Spleen (tissue), 7 donors: ENCODE data around the gene RIPOR2.

ENCODE experiments used
- CTCF ChIP-seq, 11 experiments: fragments of 200-600 bp in 7 of 11; fragments of 450-650 bp in 4 of 11; sonication (generic) in 4 of 11; IDR thresholded peaks in 8 of 11; conservative IDR thresholded peaks in 3 of 11; 1 replicate in 7 of 11; 2 replicates in 4 of 11; pipeline versions ENCODE4 v1.4.0 to v1.8.0; 2016 to 2021; ENCODE audit warnings: antibody characterized with exemption in 11 of 11, inconsistent platforms in 4 of 11, mild to moderate bottlenecking in 1 of 11
- POLR2AphosphoS5 ChIP-seq, 3 donors: sonication (generic); formaldehyde crosslinking; IDR thresholded peaks; one replicate each; pipeline ENCODE4 v1.5.1; 2017; ENCODE audit warnings: antibody characterized with exemption in 3 of 3
- donor health status: DM: no; HTN: no; CAD: no; lungs with moderate emphysema.
- donor health status: DM: no; HTN: no; CAD: no.
- donor health status: DM: no; HTN: no; CAD: no.

GRCh38 chr6:24933868-24934401 lies 1.8 kb downstream of the RIPOR2 start:
- TF ChIP-seq CTCF (IDR thresholded peaks at IDR 0.05 in 8 of 11, conservative IDR thresholded peaks at IDR 0.05 in 3 of 11) = peak; percentile 30 to 85 (median 75)
- peak in 1 of 3 donors; percentile 54 for TF ChIP-seq POLR2AphosphoS5 (IDR thresholded peaks at IDR 0.05)
